GM12892 (cell line): ENCODE measurements around the gene ATP23.

Experiments
- POLR2A ChIP-seq: IDR thresholded peaks from 2 replicates; pipeline ENCODE4 v1.6.1; 2011; ENCODE audit warnings: low read depth, low read length, control low read depth
- POLR2AphosphoS5 ChIP-seq: IDR thresholded peaks from 2 replicates; pipeline ENCODE4 v1.6.1; 2011; ENCODE audit warnings: low read depth, low read length, control low read depth
- TAF1 ChIP-seq: IDR thresholded peaks from 2 replicates; pipeline ENCODE4 v1.6.1; 2011; ENCODE audit warnings: low read depth, mild to moderate bottlenecking, control low read depth, low read length, borderline replicate concordance

- TF ChIP-seq POLR2A (no peak), POLR2AphosphoS5 (no peak), TAF1 (no peak)
Measured at GRCh38 chr12:57927086-57927485, 14.3 kb upstream of the ATP23 start.
